BE2C (cell line): ENCODE measurements around the gene CEACAM19.

ENCODE experiments used
- DNase-seq: peaks from one replicate; pipeline ENCODE4 v3.0.0-alpha.2; 2020
- H3K27me3 ChIP-seq: fragments of 250-450 bp; sonication (Bioruptor Pico); 2 replicates; pipeline ENCODE4 v1.5.1; 2020; ENCODE audit warnings: mild to moderate bottlenecking
- H3K36me3 ChIP-seq: fragments of 250-450 bp; sonication (Bioruptor Pico); 2 replicates; pipeline ENCODE4 v1.5.1; 2020; ENCODE audit warnings: mild to moderate bottlenecking
- H3K4me1 ChIP-seq: fragments of 250-450 bp; sonication (Bioruptor Pico); 2 replicates; pipeline ENCODE4 v1.5.1; 2020
- H3K4me3 ChIP-seq: 2 replicates; pipeline ENCODE4 v1.5.1; 2011; ENCODE audit warnings: low read depth, low read length
- H3K9me3 ChIP-seq: fragments of 250-450 bp; sonication (Bioruptor Pico); 2 replicates; pipeline ENCODE4 v1.5.1; 2020
- TF ChIP-seq, protein P1 (sequence below): IDR thresholded peaks from 2 replicates; pipeline ENCODE4 v1.5.1; 2012; ENCODE audit warnings: mild to moderate bottlenecking, low read depth, low read length

CEACAM19 gene

DNA sequence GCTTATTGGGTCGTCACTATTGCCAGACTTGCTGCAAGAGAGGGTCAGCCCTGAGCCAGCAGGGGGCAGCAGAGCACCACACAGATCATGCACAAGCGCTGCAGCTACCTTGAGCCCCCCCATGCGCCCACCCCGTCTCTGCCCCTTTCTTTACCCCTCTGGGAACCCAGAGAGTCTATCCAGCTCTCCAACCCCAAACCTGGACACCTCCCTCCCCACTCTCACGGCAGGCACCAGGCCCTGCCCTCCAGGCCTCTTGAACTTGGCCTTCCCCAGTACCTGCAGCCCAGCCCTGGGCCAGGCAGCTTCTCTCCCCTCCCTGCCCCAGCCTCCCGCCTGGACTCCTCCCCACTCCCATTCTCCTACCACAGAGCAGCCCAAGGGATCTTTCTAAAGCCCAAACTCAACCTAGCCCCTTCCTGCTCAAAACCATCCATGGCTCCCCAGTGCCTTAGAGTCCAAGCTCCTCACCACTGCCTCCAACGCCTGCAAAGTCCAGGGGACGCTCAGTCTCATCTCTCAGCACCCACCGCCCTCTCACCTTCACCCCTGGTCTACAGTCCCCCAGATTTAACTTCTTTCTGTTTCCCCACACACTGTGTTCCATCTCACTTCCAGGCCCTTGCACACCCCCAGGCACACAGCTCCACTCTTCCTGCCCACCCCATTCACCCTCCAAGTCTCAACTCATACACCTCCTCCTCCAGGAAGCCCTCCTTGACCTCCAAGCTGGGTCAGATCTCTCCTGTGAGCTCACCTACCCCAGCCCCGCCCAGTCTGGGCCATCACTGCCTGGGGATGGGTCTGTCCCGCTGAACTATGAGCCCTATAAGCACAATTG lies 18.2 kb downstream of the CEACAM19 start:
- Histone ChIP-seq H3K27me3 (no peaks in the 10 kb centered on the region), H3K9me3 (no peaks in the 10 kb centered on the region), H3K36me3 (no peaks in the 10 kb centered on the region), H3K4me3 (no peak overlapping the region), H3K4me1 (no peaks in the 10 kb centered on the region)
- TF ChIP-seq, protein P1, sequence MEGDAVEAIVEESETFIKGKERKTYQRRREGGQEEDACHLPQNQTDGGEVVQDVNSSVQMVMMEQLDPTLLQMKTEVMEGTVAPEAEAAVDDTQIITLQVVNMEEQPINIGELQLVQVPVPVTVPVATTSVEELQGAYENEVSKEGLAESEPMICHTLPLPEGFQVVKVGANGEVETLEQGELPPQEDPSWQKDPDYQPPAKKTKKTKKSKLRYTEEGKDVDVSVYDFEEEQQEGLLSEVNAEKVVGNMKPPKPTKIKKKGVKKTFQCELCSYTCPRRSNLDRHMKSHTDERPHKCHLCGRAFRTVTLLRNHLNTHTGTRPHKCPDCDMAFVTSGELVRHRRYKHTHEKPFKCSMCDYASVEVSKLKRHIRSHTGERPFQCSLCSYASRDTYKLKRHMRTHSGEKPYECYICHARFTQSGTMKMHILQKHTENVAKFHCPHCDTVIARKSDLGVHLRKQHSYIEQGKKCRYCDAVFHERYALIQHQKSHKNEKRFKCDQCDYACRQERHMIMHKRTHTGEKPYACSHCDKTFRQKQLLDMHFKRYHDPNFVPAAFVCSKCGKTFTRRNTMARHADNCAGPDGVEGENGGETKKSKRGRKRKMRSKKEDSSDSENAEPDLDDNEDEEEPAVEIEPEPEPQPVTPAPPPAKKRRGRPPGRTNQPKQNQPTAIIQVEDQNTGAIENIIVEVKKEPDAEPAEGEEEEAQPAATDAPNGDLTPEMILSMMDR: peak; percentile 93
- DNase-seq: peak; percentile 86

DNA sequence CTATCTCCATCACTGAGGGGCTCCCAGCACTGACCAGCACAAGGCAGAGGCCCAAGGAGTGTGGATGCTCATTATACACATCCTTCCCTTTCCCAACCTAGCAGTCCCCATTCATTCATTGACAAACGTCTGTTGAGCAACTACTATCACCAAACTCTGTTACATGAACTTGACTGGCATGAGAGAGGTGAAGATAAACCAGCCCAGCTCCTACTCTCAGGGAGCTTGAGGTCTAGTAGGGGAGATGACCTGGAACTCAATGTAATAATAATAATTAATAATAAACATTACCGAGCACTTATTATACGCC lies 18.8 kb downstream of the CEACAM19 start:
- no peaks in the 10 kb centered on the region for H3K27me3 ChIP-seq
- TF ChIP-seq, protein P1: no peak
- no peak overlapping the region for H3K4me3 ChIP-seq
- H3K36me3 ChIP-seq: no peaks in the 10 kb centered on the region
- H3K9me3 ChIP-seq: no peaks in the 10 kb centered on the region
- no peak for DNase-seq
- no peaks in the 10 kb centered on the region for H3K4me1 ChIP-seq

DNA sequence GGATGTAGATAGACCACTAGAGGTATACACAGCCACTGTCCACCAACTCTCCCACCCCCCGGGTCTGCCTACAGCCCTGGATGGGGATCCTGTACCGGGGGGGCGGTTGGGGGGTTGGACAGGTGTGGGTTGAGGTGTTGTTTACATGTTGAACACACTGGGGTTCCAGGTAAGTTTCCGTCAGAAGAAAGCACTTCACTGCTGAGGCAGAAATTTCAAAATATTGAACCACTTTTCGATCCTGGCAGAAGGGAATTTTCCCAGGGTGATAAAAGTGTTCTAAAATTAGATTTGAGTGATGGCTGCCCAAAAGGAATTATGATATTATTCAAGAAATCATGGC lies 21.1 kb downstream of the CEACAM19 start:
- H3K4me3 ChIP-seq: no peak overlapping the region
- H3K4me1 ChIP-seq: no peaks in the 10 kb centered on the region

DNA sequence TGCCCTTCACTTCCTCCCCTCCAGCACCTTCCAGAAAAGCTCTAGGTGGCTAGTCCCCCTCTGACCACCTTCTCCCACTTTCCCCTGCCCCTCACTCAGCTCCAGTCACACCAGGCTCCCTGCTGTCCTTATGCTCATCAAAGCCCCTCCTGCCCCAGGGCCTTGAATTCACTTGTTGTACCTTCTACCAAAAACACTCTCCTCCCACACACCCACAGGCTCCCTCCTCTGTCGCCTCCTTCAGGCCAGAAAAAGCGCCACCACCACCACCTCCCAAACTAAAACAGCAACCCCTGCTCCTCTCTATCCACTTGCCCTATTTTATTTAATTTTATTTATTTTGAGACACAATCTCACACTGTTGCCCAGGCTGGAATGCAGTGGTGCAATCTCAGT lies 22.9 kb downstream of the CEACAM19 start:
- H3K9me3 ChIP-seq: no peaks in the 10 kb centered on the region
- TF ChIP-seq, protein P1: peak; percentile 37; the same call in 1 of the 2 replicates
- DNase-seq: no peak
- H3K27me3 ChIP-seq: no peaks in the 10 kb centered on the region
- no peaks in the 10 kb centered on the region for H3K4me1 ChIP-seq
- H3K4me3 ChIP-seq: no peak overlapping the region
- H3K36me3 ChIP-seq: no peaks in the 10 kb centered on the region

More for the DNA sequence above, 21.1 kb downstream of the CEACAM19 start:
- Histone ChIP-seq H3K36me3 (no peaks in the 10 kb centered on the region), H3K27me3 (no peaks in the 10 kb centered on the region), H3K9me3 (no peaks in the 10 kb centered on the region)
- DNase-seq: no peak
- TF ChIP-seq, protein P1: no peak

DNA sequence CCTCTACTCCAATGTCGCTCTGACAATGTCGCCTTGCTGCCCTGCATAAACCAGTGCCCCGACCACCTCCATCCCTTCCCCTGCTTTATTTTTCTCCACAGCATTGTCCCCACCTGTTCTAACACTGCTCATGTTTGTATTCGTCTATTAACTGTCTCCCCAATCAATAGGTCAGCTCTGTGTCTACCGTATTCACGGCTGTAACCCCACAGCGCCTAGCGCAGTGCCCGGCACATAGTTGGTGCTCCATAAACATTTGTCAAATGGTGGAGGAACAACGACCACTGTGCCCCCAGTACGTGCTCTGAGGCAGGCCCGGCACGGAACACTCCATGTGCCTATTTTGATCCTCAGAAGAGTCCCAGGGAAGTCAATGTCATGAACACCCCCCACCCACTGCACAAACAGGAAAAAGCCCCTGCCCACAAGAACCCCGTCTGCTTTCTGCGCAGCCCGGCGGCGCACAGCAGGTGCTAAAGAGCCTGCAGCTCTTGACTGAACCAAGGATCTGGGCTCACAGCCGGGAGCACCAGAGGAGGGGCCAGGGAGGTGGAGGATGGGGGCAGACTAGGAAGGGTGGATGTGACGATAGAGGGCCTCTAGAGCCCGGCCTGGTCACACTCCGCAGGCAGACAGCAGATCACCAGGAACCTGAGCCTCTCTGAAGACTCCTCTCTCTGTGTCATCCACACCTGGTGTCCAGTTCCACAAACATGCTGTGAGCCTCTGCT lies 25.8 kb downstream of the CEACAM19 start:
- TF ChIP-seq, protein P1: no peak
- no peaks in the 10 kb centered on the region for H3K27me3 ChIP-seq
- no peak for DNase-seq
- H3K9me3 ChIP-seq: no peaks in the 10 kb centered on the region
- no peaks in the 10 kb centered on the region for H3K4me1 ChIP-seq
- no peak overlapping the region for H3K4me3 ChIP-seq
- H3K36me3 ChIP-seq: no peaks in the 10 kb centered on the region

DNA sequence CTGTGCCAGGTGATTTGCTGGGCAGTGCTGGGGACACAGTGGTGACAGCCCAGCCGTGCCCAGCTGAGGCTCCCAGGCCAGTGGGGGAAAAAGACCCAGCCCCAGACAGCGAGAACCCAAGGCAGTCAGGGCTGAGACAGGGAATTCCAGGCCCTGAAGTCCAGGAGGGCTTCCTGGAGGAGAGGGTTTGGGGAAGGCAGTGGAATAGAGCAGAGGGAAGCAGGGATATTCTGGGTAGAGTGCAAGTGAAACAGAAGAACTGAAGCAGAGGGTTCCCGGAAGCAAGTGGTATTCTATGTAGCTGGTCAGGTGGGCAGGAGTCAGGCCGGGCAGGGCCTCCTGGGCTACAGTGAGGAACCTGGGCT lies 26.4 kb downstream of the CEACAM19 start:
- TF ChIP-seq, protein P1: no peak
- no peaks in the 10 kb centered on the region for H3K4me1 ChIP-seq
- H3K9me3 ChIP-seq: no peaks in the 10 kb centered on the region
- no peak for DNase-seq
- no peaks in the 10 kb centered on the region for H3K36me3 ChIP-seq
- H3K4me3 ChIP-seq: no peak overlapping the region
- H3K27me3 ChIP-seq: no peaks in the 10 kb centered on the region
